Femur (tissue), 1 donor: ENCODE measurements around the gene BCAS3.
"Not testable (repeated sequence)": the region's sequence is repeated elsewhere in the genome, so short reads cannot be mapped to it uniquely, and the experiment has no call there.

ENCODE experiments used
- DNase-seq: peaks from one replicate; pipeline ENCODE4 v3.0.0-alpha.2; 2017

BCAS3 gene

GRCh38 chr17:61015966-61016365 is 338.3 kb downstream of the BCAS3 start:
- no peak for DNase-seq

GRCh38 chr17:61017317-61018006 is 339.8 kb downstream of the BCAS3 start:
- no peak for DNase-seq

GRCh38 chr17:61018938-61019337 is 341.3 kb downstream of the BCAS3 start:
- no peak for DNase-seq

GRCh38 chr17:61023996-61024395 is 346.3 kb downstream of the BCAS3 start:
- DNase-seq: no peak

- no peak for DNase-seq
Measured at GRCh38 chr17:61026818-61027217, 349.2 kb downstream of the BCAS3 start.

GRCh38 chr17:61029181-61029580 is 351.5 kb downstream of the BCAS3 start:
- DNase-seq: no peak

GRCh38 chr17:61040666-61041065 is 363.0 kb downstream of the BCAS3 start:
- DNase-seq: no peak

GRCh38 chr17:61042348-61042747 is 364.7 kb downstream of the BCAS3 start:
- DNase-seq: not testable (repeated sequence)

GRCh38 chr17:61047515-61047914 is 369.9 kb downstream of the BCAS3 start:
- no peak for DNase-seq

GRCh38 chr17:61048376-61049106 is 370.9 kb downstream of the BCAS3 start:
- DNase-seq: no peak

- DNase-seq: no peak
Measured at GRCh38 chr17:61053469-61053868, 375.8 kb downstream of the BCAS3 start.

GRCh38 chr17:61054436-61054835 is 376.8 kb downstream of the BCAS3 start:
- no peak for DNase-seq

- DNase-seq: no peak
Measured at GRCh38 chr17:61057257-61057656, 379.6 kb downstream of the BCAS3 start.

- no peak for DNase-seq
Measured at GRCh38 chr17:61058066-61058465, 380.4 kb downstream of the BCAS3 start.

GRCh38 chr17:61063528-61063927 is 385.9 kb downstream of the BCAS3 start:
- DNase-seq: no peak

- no peak for DNase-seq
Measured at GRCh38 chr17:61064087-61064951, 386.7 kb downstream of the BCAS3 start.

GRCh38 chr17:61065263-61065773 is 387.7 kb downstream of the BCAS3 start:
- no peak for DNase-seq

GRCh38 chr17:61066062-61066461 is 388.4 kb downstream of the BCAS3 start:
- no peak for DNase-seq

GRCh38 chr17:61070649-61071048 is 393.0 kb downstream of the BCAS3 start:
- DNase-seq: no peak

GRCh38 chr17:61072648-61073047 is 395.0 kb downstream of the BCAS3 start:
- DNase-seq: no peak

GRCh38 chr17:61073131-61073530 is 395.5 kb downstream of the BCAS3 start:
- DNase-seq: no peak

GRCh38 chr17:61073799-61074513 is 396.3 kb downstream of the BCAS3 start:
- DNase-seq: no peak

- DNase-seq: no peak
Measured at GRCh38 chr17:61075988-61076387, 398.3 kb downstream of the BCAS3 start.
